GM19397 (cell line): Measurements from ENCODE around the gene WDR75.
"Not testable (repeated sequence)": the region's sequence is repeated elsewhere in the genome, so short reads cannot be mapped to it uniquely, and the experiment has no call there.

Experiments
- ATAC-seq: cut with Tn5 transposase; IDR thresholded peaks from one replicate; pipeline ENCODE4 v1.9.1; 2021; ENCODE audit warnings: mild to moderate bottlenecking, moderate library complexity; ENCODE audit not compliant: unreplicated experiment

Gene WDR75

DNA sequence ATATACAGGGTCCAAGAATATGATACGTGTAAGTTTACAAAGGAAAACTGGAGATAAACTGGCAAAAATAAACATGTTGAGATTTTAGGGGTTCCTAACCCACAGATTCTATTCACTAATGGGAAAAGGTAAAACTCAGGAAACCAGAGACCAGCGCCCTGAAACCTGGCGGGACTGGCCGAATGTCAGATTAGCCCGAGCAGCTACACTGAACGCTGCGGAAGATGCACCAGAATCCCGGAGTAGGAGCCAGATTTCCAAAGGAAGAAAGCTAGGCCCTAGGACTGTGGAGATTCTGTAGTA, 679 bp upstream of the WDR75 start:
- peak; percentile 27 for ATAC-seq

GRCh38 chr2:189441709-189442074, 418 bp downstream of the WDR75 start:
- no peak for ATAC-seq

- ATAC-seq, result no peak
These were observed 1.2 kb downstream of the WDR75 start for GRCh38 chr2:189442468-189442867.

DNA sequence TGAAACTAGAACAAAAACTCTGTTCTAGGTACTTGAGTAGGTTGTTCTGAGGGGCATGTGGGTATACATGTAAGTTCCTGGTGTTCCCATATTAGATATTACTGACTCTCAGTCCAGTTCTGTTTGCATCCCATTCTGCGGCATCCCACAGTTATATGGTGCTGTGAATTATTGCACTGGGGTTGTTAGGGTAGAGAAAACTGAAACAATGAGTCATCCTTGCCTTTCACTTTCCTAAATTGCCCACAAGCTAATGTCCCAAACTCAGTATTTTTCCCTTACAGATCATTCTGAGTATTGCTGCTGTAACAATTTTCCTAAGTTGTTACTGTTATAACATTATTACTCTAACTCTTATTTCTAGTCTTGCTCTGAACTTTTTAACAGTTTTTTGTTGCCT, 3.0 kb downstream of the WDR75 start:
- ATAC-seq, result no peak

GRCh38 chr2:189446780-189447179, 5.5 kb downstream of the WDR75 start:
- ATAC-seq, result no peak

DNA sequence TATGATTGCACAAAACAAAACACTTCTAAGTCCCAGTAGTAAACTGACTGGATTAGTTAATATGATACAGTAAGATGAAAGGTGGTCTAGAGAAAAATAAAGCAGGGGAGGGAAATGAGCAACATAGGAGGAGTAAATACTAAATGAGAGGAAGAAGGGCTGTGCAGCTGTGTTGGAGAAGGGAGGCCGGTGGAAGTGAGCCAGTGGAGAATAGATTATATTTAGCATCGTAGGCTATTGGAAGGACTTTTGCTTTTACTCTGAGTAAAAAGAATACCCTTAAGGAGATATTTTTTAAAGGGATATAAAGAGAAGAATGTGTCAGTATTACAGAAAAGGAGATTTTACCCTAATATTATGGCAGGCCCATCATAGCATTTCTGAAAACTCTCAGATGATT, 12.7 kb downstream of the WDR75 start:
- no peak for ATAC-seq

GRCh38 chr2:189465076-189465475, 23.8 kb downstream of the WDR75 start:
- no peak for ATAC-seq

DNA sequence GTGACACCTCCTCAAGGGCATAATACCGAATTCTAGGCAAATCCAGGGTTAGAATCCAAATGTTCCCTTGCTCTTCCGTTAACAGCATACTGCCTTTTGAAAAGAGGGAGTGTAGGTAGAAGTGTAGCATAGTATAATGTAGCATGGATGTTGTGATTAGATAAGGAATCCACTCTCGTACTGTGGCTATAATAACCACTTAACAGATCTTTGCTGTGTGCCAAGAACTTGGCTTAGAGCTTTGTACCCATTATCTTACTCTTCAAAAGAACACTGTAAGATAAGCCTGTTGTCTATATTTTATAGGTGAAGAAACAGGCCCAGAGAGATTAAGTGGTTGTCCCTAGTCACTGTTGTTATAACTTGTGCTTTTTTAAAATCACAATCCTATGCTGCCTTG, 24.2 kb downstream of the WDR75 start:
- ATAC-seq, result no peak

DNA sequence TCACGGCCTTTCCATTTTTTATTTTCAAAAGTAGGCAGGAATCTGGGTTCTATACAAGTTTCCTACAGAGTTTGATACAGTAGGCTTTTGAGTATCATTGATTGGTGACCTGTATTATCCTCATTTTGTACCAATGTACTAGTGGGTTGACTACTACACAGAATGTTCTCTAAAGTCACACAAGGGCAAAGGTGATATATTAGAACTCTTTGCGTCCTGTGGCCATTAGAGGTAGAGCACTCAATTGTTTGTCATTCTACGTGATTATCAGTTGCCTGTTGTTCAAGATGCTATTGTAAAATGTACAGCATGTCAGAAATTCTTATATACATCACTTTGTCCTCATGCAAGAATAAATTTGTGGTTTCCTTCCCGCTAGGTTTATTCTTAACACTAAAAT, 24.8 kb downstream of the WDR75 start:
- ATAC-seq, result no peak

- no peak for ATAC-seq
These were observed 25.4 kb downstream of the WDR75 start for GRCh38 chr2:189466656-189467055.

DNA sequence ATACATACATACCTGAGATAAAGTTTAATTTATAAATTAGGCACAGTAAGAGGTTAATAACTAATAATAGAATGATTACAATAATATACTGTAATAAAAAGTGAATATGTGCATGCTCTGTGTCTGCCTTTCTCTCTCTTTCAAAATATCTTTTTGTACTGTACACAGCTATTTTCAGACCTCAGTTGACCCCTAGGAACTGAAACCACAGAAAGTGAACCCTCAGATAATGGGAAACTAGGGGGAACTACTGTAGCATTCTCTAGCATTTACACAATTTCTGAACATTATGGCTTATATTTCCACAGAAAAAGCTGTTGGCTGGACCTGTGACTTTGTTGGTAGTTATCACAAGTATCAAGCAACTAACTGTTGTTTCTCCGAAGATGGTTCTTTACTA, 25.9 kb downstream of the WDR75 start:
- ATAC-seq, result no peak

DNA sequence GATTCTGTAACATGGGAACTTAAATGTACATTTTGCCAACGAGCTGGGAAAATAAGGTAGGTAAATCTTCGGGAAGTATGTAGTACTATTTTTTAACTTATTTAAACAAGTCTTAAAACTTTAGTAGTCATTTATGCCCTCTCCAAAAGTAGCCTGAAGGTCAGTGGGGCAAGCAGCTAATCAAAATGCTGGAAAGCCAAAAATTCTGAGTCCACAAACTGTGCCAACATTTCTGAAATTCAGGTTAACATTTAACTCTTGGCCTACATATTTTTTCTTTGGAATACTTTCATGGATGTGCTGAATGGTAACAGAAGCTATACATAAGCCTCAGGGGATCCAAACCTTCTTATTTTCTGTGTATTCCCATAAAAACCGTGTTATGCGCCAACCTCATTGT, 26.3 kb downstream of the WDR75 start:
- ATAC-seq, result no peak

GRCh38 chr2:189474526-189474925, 33.3 kb downstream of the WDR75 start:
- no peak for ATAC-seq

- no peak for ATAC-seq
These were observed 36.5 kb downstream of the WDR75 start for GRCh38 chr2:189477756-189478155.

- ATAC-seq, result not testable (repeated sequence)
These were observed 37.0 kb downstream of the WDR75 start for GRCh38 chr2:189478289-189478688.

DNA sequence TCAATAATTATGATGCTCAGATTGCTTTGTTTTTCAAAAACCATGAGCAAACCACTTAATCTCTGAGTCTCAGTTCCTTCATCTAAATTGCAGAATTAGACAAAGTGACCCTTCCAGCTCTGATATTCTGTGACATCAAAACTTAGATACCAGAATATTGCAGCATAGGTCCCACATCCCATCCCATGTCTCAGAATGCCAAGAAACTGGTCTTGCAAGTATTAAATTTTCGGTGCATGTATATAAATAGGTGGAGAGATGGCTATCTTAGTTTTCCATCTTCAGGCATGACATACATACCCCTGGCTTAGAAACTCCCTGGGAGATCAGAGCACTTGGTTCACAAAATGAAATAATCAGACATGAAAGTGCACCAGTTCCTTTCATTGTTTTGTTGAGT, 39.8 kb downstream of the WDR75 start:
- no peak for ATAC-seq

DNA sequence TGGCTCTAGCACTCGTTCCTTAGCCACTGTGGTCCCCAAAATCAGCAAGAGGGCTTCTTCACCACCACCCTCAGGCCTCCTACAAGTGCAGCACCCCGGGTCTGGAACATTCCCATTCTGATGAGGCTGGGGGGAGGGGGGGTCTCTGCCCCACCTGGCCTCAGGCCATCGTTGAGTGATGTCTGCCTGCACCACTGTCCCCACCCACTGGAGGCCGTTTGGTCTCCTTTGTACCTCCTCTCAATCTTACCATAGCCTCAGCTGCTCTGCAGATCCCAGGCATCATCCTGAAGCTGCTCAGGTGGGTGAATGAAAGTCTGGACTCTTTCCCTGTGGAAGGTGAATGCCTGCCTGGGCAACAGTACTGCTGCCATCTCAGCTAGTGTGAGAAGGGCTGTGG, 42.3 kb downstream of the WDR75 start:
- ATAC-seq, result no peak

DNA sequence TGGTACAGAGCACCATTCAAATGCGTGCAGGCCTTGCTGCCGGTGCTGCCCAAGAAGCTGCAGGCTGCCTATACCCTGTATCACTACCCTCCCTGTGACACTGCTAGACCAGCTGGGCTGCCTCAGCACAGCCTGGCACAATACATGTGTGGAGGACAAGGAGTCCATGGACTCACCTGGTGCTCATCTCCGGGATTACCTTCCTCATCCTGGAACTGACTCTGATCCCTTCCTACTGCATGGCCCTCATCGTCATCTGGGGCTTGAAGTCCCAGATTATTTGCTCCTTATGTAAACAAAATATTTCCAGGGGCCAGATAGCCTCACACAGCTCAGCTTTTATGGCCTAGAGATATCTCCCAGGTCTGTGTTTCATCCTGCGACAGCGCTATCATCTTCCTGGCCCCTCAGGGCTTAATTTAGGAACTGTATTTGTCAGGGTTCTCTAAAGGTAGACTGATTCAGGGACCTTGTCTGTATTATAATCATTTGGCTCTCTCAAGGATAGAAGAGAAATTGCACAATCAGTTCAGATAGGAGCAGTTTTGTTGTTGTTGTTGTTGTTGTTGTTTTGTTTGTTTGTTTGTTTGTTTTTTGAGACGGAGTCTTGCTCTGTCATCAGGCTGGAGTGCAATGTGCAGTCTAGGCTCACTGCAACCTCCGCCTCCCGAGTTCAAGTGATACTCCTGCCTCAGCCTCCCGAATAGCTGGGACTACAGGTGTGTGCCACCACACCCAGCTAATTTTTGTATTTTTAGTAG, 42.9 kb downstream of the WDR75 start:
- ATAC-seq, result no peak

DNA sequence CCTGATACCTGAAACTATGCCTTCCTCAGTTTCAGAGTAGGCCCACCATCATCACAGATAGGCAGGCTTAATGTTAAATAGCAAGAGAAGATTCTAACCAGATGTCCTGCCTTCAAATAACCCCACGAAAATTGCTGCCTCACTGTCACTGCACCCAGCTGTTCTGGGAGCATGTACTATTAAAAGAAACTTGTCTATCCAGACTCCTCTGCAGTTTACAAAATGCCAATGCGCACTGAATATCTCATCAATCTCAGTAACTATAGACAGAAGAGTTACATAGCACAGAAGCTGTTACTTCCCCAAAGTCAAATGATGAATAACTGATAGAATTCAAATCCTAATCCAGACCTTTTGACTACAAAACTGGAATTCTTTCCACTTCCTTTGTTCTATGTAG, 43.9 kb downstream of the WDR75 start:
- no peak for ATAC-seq

DNA sequence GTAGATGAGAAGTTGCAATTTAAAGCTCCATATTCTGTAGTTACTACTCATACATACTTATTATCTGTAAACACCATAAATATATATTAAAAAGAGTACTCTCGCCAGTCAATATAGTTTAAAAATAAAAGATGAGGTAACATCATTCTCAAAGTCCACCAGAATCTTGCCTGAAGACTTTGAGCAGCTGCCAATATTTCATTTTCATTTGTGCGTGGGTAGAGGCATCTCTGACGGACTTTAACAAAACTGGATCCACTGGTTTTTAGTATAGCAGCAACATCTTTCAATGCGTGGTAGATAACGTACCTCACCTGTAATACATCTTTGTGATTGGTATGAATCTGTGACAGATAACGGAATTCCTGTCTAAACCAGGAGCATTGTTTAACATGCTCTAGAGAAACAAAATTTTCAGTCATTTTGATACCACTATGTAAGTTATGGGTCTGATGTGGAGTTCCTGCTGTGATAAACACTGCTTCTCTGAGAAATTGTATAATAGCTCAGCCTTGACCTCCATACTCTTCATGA, 45.0 kb downstream of the WDR75 start:
- ATAC-seq, result no peak

GRCh38 chr2:189487283-189488007, 46.2 kb downstream of the WDR75 start:
- ATAC-seq, result no peak

DNA sequence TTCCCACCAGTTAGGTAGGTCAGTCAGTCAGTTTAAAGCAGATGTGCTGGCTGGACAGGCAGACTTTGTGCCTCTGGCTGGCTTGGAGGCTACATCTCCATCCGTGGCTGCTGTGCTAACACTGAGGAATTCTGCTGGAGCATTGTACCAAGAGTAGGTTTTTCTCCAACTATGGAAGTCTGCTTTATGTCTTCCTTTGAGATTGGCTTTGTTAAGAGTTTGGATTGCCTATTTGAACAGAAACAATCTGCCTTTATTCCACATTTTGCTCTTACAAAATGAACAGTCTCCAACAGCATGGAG, 46.7 kb downstream of the WDR75 start:
- ATAC-seq, result no peak

DNA sequence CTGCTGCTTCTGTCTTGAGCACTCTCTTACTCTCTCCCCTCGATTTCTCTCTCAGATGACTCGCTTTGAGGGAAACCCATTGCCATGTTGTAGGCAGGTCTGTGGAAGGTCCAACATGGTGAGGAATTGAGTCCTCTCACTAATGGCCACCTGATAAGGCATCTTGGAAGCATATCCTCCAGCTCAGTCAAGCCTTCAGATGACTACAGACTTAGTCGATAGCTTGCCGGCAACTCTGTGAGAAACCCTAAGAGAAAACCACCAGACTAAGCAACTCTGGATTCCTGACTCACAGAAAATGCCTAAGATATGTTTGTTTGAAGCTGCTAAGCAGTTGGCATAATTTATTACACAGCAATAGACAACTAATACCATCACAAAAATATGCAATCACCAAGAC, 51.2 kb downstream of the WDR75 start:
- ATAC-seq, result no peak
